ENCODE measurements around the gene RPSA.
"Not testable (repeated sequence)": the region's sequence is repeated elsewhere in the genome, so short reads cannot be mapped to it uniquely, and the experiment has no call there.

The RPSA gene

GRCh38 chr3:39423436-39423970 lies 17.0 kb downstream of the RPSA start:
- no peak for DNase-seq

GRCh38 chr3:39426312-39426711 lies 19.8 kb downstream of the RPSA start:
- DNase-seq = no peak

DNA sequence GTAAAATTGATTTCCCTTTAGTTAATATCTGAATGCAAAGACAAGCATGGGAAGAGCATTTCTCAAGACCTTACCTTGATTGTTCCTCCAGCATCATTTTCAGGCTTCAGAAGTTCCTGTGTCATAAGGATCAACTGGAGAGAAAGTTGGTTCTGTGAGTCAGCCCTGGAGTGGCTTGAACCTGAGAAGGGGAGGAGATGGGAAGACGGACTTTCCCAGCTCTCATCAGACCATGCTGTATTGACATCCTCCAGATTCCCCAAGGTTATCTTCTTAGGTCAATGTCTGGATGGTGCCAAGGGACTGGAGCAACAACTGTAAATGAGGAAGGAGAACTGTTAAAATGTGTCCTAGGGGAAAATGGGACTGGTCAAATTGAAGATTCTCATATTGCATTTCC lies 21.0 kb downstream of the RPSA start:
- DNase-seq = no peak

GRCh38 chr3:39428745-39429201 lies 22.3 kb downstream of the RPSA start:
- DNase-seq = no peak

DNA sequence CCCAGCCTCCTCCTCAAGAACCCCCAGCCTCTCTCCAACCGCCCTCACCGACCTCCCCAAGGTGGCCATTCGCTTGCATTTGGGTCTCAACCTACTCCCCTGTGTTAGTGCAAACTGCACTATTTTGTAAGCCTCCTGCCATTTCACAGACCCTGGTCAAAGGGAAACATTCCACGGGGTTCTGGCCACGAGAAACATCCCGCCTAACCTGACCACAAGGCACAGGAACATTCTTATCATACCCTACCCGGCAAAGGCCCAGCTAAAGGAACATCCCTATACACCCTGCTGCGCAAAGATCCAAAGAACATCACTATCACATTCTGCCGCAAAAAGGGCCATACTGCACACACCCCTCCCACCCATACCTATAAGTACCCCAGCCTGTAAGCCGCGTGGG lies 22.9 kb downstream of the RPSA start:
- DNase-seq = no peak

GRCh38 chr3:39432342-39432741 lies 25.8 kb downstream of the RPSA start:
- DNase-seq = no peak

GRCh38 chr3:39433642-39434041 lies 27.1 kb downstream of the RPSA start:
- DNase-seq = no peak

- no peak for DNase-seq
Observed at GRCh38 chr3:39434574-39434973, 28.1 kb downstream of the RPSA start.

DNA sequence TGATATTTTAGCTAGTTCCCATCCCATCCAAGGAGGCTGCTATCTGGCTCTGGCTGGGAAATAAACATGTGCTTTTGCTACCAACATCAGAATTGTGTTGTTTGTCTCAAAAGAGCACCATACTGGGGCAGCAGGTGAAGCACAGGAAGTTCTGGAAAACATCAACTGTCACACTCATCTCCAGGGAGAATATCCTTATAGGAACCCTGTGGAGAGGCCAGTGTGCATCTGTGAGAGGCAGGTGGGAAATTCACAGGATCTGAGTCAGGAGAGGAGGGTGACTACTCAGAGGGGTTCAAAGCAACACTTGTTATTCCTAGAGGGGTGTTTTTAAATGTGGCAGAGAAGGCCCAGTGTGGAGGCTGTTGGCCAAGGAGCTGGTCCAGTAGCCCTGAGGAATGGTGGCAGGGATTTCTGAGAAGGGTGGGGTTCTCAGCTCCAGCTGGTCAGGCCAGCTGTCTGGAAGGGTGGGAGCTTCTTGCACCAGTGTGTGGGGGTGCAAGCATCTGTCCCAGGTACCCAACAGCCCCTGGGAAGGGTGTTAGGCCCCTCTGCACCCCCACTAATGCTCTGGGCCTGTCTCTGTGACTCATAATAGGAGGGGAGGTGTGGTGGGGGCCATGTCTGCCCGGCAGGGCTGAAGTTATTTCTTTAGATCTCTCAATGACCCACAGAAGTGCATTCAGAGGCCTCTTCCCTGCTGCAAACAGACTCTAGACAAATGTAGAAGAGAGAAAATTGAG lies 28.7 kb downstream of the RPSA start:
- no peak for DNase-seq

DNA sequence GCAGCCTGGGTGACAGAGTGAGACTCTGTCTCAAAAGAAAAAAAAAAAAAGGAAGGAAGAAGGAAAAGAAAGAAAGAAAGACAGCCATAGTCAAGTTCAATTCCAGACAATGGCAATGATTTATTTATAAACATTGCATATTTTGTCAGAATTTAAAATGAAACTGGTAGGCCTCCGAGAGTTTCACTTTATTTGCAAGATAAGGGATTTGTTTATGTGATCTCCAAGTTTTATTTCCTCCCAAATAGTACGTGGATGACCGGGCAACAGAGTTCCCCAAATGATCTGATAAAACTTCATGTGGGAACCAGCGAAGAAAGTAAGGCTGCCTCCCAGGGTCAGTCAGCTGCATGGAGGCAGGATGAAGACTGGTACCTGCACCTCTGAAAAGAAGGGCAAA lies 32.4 kb downstream of the RPSA start:
- no peak for DNase-seq

DNA sequence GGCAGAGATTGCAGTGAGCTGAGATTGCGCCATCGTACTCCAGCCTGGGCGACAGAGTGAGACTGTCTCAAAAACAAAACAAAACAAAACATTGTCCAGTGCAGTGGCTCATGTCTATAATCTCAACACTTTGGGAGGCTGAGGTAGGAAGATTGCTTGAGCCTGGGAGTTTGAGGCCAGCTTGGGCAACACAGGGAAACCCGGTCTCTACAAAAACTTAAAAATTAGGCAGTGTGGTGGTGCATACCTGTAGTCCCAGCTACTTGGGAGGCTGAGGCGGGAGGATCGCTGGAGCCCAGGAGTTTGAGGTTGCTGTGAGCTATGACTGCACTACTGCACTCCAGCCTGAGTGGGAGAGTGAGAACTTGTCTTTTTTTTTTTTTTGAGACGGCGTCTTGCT lies 33.8 kb downstream of the RPSA start:
- no peak for DNase-seq

DNA sequence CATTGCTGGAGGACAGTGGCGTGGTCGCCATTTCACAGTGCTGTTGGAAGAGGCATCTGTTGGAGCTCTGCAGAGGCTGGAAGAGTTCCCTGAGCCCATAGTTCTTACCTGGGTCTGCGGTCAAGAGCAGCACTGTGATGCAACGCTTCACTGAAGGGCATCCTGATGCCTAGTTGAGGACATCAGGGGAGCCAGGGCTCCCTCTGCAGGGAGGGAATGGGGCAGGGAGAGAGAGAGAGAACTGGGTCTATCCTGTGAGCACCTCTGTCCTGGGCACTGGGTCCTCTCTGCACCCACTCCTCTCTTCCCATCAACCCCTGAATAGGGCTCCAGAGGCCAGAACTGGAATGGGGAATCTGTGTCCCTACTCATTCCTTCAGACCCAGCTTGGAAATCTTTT lies 37.0 kb downstream of the RPSA start:
- no peak for DNase-seq

DNA sequence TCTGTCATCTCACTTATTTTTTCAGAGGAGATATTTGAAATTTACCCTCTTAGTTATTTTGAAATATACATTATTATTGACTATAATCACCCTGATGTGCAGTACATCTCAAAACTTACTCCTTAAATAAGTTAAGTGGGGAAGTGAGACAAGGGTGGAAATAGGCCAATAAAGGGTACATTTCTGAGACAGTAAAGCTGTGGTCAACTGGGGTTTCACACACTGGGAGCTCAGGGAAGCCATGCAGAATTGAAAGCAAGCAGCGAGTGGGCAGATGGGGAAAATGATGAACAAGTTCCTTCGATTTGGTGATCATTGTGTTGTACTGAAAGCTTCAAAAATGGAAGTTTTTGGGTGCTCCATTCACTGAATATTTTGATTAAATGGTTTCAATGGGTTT lies 39.4 kb downstream of the RPSA start:
- no peak for DNase-seq

DNA sequence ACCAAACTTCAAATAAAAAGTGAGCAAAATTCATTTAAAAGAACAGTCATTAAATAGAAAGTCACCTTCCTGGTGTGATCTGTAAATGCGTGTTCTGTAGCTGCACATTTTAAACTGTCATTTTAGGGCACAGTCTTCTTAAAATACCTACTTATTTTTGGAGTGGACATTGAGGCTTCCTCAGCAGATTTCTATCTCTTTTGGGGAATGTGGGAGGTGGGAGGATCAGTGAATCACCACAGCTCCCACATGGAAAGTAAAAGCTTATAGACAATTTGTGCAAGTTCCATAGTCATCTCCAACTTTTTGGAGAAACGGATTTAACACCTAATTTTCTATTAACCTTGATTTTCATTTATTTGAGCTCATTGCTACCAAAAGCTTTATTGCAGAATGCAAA lies 39.9 kb downstream of the RPSA start:
- no peak for DNase-seq

- no peak for DNase-seq
Observed at GRCh38 chr3:39447637-39448483, 41.3 kb downstream of the RPSA start.

- no peak for DNase-seq
Observed at GRCh38 chr3:39448506-39449233, 42.1 kb downstream of the RPSA start.

GRCh38 chr3:39449796-39450195 lies 43.3 kb downstream of the RPSA start:
- no peak for DNase-seq

GRCh38 chr3:39453134-39453533 lies 46.6 kb downstream of the RPSA start:
- DNase-seq = no peak

DNA sequence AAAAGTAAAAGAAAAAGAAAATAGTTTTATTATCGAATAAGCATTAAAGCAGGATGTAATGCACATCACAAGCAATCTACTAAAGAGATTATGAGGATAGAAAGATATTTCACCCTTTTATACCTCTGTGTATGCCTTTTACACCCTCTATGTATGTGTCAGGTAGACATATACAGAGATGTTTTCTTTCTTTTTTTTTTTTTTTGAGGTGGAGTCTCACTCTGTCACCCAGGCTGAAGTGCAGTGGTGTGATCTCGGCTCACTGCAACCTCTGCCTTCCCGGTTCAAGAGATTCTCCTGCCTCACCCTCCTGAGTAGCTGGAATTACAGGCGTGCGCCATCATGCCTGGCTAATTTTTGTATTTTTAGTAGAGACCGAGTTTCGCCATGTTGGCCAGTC lies 47.4 kb downstream of the RPSA start:
- DNase-seq = not testable (repeated sequence)

GRCh38 chr3:39454591-39455217 lies 48.2 kb downstream of the RPSA start:
- DNase-seq = no peak

GRCh38 chr3:39456159-39456558 lies 49.6 kb downstream of the RPSA start:
- no peak for DNase-seq

DNA sequence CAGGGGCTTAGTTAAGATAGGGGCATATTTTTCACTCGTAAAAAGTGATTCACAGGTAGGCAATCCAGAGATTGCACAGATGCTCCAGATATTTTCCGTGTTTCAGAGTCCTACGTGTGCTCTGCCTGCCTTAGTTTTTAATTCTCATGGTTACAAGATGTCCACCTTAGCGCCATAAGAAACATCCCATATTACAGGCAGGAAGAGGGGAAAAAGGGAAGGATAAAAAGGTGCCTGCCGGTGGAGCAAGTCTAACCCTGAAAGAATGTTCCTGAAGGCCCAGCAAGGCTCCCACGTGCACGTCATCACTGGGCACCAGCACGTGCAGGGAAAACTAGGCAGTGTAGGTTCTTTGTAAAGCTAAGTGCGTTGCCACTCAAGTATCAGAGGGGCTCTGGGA lies 50.8 kb downstream of the RPSA start:
- DNase-seq = no peak

GRCh38 chr3:39458579-39458978 lies 52.1 kb downstream of the RPSA start:
- not testable (repeated sequence) for DNase-seq

All from NCI-H1436 treated with DMSO at 0.1 percent for 48 hours (cell line).